Erythroblast (primary cell): ENCODE results near the gene TACR1.

Source experiments
- GATA1 ChIP-seq: IDR thresholded peaks from 2 replicates; pipeline ENCODE4 v1.6.1; 2011; ENCODE audit warnings: low read depth, mild to moderate bottlenecking, control low read depth, low read length, moderate library complexity
- POLR2A ChIP-seq: IDR thresholded peaks from 2 replicates; pipeline ENCODE4 v1.6.1; 2011; ENCODE audit warnings: mild to moderate bottlenecking, low read length

- no peak for TF ChIP-seq POLR2A
- TF ChIP-seq GATA1, result no peak
These were observed 46.1 kb downstream of the TACR1 start for GRCh38 chr2:75153221-75153620.
